ENCODE data around the gene RPTOR.

The RPTOR gene

GRCh38 chr17:80938556-80938955 is 393.9 kb downstream of the RPTOR start:
- no peak for DNase-seq (ENCODE audit: low read depth)
- no peak for TF ChIP-seq CTCF (IDR thresholded peaks at IDR 0.05; ENCODE audit: low read depth, low read length, missing control alignments)

GRCh38 chr17:80939151-80940145 is 394.8 kb downstream of the RPTOR start:
- H3K4me3 ChIP-seq (ENCODE audit: low read depth, low read length): no peak overlapping the region
- TF ChIP-seq CTCF (IDR thresholded peaks at IDR 0.05; ENCODE audit: low read depth, low read length, missing control alignments): no peak
- no peak for DNase-seq (ENCODE audit: low read depth)

More at GRCh38 chr17:80938556-80938955, 393.9 kb downstream of the RPTOR start:
- H3K4me3 ChIP-seq (ENCODE audit: low read depth, low read length): no peak overlapping the region

- TF ChIP-seq CTCF (IDR thresholded peaks at IDR 0.05; ENCODE audit: low read depth, low read length, missing control alignments): no peak
- no peak for DNase-seq (ENCODE audit: low read depth)
- no peak overlapping the region for H3K4me3 ChIP-seq (ENCODE audit: low read depth, low read length)
These were observed 395.8 kb downstream of the RPTOR start for GRCh38 chr17:80940171-80941123.

GRCh38 chr17:80941171-80941570 is 396.5 kb downstream of the RPTOR start:
- DNase-seq (ENCODE audit: low read depth): no peak
- no peak for TF ChIP-seq CTCF (IDR thresholded peaks at IDR 0.05; ENCODE audit: low read depth, low read length, missing control alignments)
- no peak overlapping the region for H3K4me3 ChIP-seq (ENCODE audit: low read depth, low read length)

- no peak for TF ChIP-seq CTCF (IDR thresholded peaks at IDR 0.05; ENCODE audit: low read depth, low read length, missing control alignments)
- DNase-seq (ENCODE audit: low read depth): no peak
- H3K4me3 ChIP-seq (ENCODE audit: low read depth, low read length): no peak overlapping the region
These were observed 397.2 kb downstream of the RPTOR start for GRCh38 chr17:80941743-80942422.

Measured in GM12864 (cell line).